Measurements from ENCODE around the gene MAD1L1. TPM values are rescaled to one million over a fixed set of nuclear protein-coding genes. Genes with fewer than 3 reads are reported as not detected.

MAD1L1 gene
- polyA plus RNA-seq, 2 donors, result 18.0 to 24.9 TPM

DNA sequence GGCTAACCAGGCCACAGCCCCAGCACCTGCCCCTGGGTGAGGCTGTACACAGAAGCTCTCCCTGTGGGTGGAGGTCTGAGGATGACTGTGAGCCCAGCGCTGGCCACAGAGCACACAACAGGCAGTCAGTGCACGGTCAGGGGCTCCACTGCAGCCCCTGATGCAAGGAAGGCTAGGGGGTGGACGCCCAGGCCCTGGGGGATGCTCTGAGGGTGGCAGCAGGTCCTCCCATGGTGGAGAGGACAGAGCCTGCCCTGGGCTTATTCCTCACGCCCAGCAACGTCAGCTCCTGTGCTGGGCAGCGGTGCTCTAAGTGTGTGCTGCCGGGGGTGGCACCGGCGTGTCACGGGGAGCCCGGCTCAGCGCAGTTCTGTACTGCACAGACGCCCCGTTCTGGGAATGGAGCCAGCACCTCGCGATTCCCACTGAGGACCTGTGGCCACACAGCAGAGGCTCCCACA lies 223.2 kb downstream of the MAD1L1 start:
- Histone ChIP-seq H3K36me3 (ENCODE audit: control insufficient read depth in 2 of 2, insufficient read depth in 2 of 2, low read length in 1 of 2) (peaks cover 0 to 17% of the 10 kb centered on the region in 2 donors), H3K27ac (ENCODE audit: low read depth in 2 of 2, low read length in 1 of 2) (no peak overlapping the region), H3K9me3 (ENCODE audit: control insufficient read depth in 2 of 2, insufficient read depth in 1 of 2, low read depth in 1 of 2, low read length in 1 of 2) (no peaks in the 10 kb centered on the region), H3K27me3 (ENCODE audit: control insufficient read depth in 1 of 2, insufficient read depth in 2 of 2, low read length in 2 of 2) (no peaks in the 10 kb centered on the region), H3K4me3 (ENCODE audit: low read depth in 1 of 2, low read length in 2 of 2) (no peak overlapping the region), H3K4me1 (ENCODE audit: control insufficient read depth in 2 of 2, insufficient read depth in 2 of 2, low read length in 1 of 2) (no peaks in the 10 kb centered on the region)
- 86 to 87% methylated on average over 13 to 16 of the region's 16 CpGs for WGBS, 2 donors

DNA sequence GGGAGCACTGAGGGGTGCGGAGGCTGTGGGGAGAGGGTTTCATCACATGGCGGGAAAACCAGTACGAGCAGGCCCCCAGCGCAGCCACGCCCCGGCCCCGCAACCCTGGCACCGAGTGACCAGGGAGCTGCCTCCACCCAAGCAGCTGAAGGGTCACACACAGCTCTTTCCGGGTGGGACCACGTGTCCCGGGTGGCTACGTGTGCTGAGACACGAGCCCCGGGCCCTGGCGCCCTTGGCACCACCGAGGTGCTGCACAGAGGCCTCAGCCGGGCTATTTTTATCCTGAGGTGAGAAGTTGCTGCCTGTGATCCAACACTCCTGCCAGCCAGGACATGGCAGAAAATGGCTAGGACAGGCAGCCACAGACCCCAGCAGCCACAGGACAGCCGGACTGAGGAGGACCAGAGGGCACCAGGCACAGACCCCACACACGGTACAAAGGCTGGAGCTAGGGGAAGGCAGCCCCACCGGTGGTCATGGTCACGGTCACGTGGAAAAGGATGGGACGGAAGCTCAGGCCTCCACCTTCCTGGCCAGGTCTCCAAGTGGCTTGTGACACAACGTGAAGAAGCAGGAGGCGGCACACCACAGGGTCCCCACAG lies 223.7 kb downstream of the MAD1L1 start:
- Histone ChIP-seq H3K4me1 (ENCODE audit: control insufficient read depth in 2 of 2, insufficient read depth in 2 of 2, low read length in 1 of 2) (no peaks in the 10 kb centered on the region), H3K4me3 (ENCODE audit: low read depth in 1 of 2, low read length in 2 of 2) (no peak overlapping the region), H3K36me3 (ENCODE audit: control insufficient read depth in 2 of 2, insufficient read depth in 2 of 2, low read length in 1 of 2) (peaks cover 0 to 18% of the 10 kb centered on the region in 2 donors), H3K9me3 (ENCODE audit: control insufficient read depth in 2 of 2, insufficient read depth in 1 of 2, low read depth in 1 of 2, low read length in 1 of 2) (peaks cover 0 to 1% of the 10 kb centered on the region in 2 donors), H3K27ac (ENCODE audit: low read depth in 2 of 2, low read length in 1 of 2) (no peak overlapping the region), H3K27me3 (ENCODE audit: control insufficient read depth in 1 of 2, insufficient read depth in 2 of 2, low read length in 2 of 2) (no peaks in the 10 kb centered on the region)
- 87 to 89% methylated on average over 25 of the region's 25 CpGs for WGBS, 2 donors

DNA sequence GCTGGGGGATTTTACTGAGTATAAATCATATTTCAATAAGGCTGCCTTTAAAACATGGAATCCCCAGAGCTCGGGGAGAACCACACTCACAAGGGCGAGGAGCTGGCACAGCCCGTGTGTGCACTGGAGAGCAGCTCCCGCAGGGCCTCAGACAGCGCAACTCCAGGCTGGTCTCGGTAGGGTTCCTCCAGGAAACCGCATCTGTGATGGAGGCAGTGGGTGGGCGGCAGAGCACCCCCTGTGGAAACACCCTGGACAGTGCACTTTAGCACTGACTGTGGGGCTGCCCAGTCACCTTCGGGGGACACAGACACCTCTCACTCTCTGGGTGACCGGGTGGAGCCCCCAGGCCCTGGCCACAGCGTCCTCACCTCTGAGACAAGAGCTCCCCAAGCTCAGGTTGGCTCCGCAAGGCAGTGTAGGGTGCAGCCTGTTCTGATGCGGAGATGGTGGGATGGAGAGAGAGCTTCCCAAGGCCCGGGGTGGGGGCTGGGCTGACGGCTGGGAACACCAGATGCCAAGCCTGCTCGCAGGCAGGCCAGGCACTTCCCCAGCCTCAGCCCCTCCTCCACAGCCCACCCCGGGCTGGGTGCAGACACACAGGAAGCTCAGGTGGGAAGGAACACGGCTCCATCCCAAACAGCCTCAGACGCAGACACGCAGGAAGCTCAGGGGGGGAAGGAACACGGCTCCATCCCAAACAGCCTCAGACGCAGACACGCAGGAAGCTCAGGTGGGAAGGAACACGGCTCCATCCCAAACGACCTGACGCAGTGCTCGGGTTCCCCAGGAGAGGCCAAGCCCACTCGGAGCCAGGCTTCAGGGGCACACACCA lies 224.4 kb downstream of the MAD1L1 start:
- H3K4me1 ChIP-seq (ENCODE audit: control insufficient read depth in 2 of 2, insufficient read depth in 2 of 2, low read length in 1 of 2), result no peaks in the 10 kb centered on the region
- WGBS, 2 donors, result 85 to 89% methylated on average over 28 of the region's 28 CpGs
- peaks cover 0 to 2% of the 10 kb centered on the region in 2 donors for H3K9me3 ChIP-seq (ENCODE audit: control insufficient read depth in 2 of 2, insufficient read depth in 1 of 2, low read depth in 1 of 2, low read length in 1 of 2)

GRCh38 chr7:2007551-2007950 lies 225.2 kb downstream of the MAD1L1 start:
- Histone ChIP-seq H3K4me1 (ENCODE audit: control insufficient read depth in 2 of 2, insufficient read depth in 2 of 2, low read length in 1 of 2) (no peaks in the 10 kb centered on the region), H3K27ac (ENCODE audit: low read depth in 2 of 2, low read length in 1 of 2) (no peak overlapping the region), H3K9me3 (ENCODE audit: control insufficient read depth in 2 of 2, insufficient read depth in 1 of 2, low read depth in 1 of 2, low read length in 1 of 2) (peaks cover 0 to 2% of the 10 kb centered on the region in 2 donors)

More for the DNA sequence above, 224.4 kb downstream of the MAD1L1 start:
- Histone ChIP-seq H3K27ac (ENCODE audit: low read depth in 2 of 2, low read length in 1 of 2) (no peak overlapping the region), H3K27me3 (ENCODE audit: control insufficient read depth in 1 of 2, insufficient read depth in 2 of 2, low read length in 2 of 2) (no peaks in the 10 kb centered on the region), H3K4me3 (ENCODE audit: low read depth in 1 of 2, low read length in 2 of 2) (no peak overlapping the region), H3K36me3 (ENCODE audit: control insufficient read depth in 2 of 2, insufficient read depth in 2 of 2, low read length in 1 of 2) (peaks cover 0 to 16% of the 10 kb centered on the region in 2 donors)

GRCh38 chr7:2006921-2007381 lies 225.8 kb downstream of the MAD1L1 start:
- no peaks in the 10 kb centered on the region for H3K27me3 ChIP-seq (ENCODE audit: control insufficient read depth in 1 of 2, insufficient read depth in 2 of 2, low read length in 2 of 2)
- no peak overlapping the region for H3K4me3 ChIP-seq (ENCODE audit: low read depth in 1 of 2, low read length in 2 of 2)
- no peak overlapping the region for H3K27ac ChIP-seq (ENCODE audit: low read depth in 2 of 2, low read length in 1 of 2)
- H3K4me1 ChIP-seq (ENCODE audit: control insufficient read depth in 2 of 2, insufficient read depth in 2 of 2, low read length in 1 of 2), result no peaks in the 10 kb centered on the region
- peaks cover 0 to 2% of the 10 kb centered on the region in 2 donors for H3K9me3 ChIP-seq (ENCODE audit: control insufficient read depth in 2 of 2, insufficient read depth in 1 of 2, low read depth in 1 of 2, low read length in 1 of 2)
- 89 to 93% methylated on average over 22 of the region's 22 CpGs for WGBS, 2 donors
- H3K36me3 ChIP-seq (ENCODE audit: control insufficient read depth in 2 of 2, insufficient read depth in 2 of 2, low read length in 1 of 2), result peaks cover 0 to 12% of the 10 kb centered on the region in 2 donors

More at GRCh38 chr7:2007551-2007950, 225.2 kb downstream of the MAD1L1 start:
- Histone ChIP-seq H3K36me3 (ENCODE audit: control insufficient read depth in 2 of 2, insufficient read depth in 2 of 2, low read length in 1 of 2) (peaks cover 0 to 12% of the 10 kb centered on the region in 2 donors), H3K4me3 (ENCODE audit: low read depth in 1 of 2, low read length in 2 of 2) (no peak overlapping the region), H3K27me3 (ENCODE audit: control insufficient read depth in 1 of 2, insufficient read depth in 2 of 2, low read length in 2 of 2) (no peaks in the 10 kb centered on the region)
- 93% methylated on average over 10 of the region's 10 CpGs for WGBS, 2 donors

- H3K27me3 ChIP-seq (ENCODE audit: control insufficient read depth in 1 of 2, insufficient read depth in 2 of 2, low read length in 2 of 2), result no peaks in the 10 kb centered on the region
- peaks cover 0 to 12% of the 10 kb centered on the region in 2 donors for H3K36me3 ChIP-seq (ENCODE audit: control insufficient read depth in 2 of 2, insufficient read depth in 2 of 2, low read length in 1 of 2)
- H3K4me3 ChIP-seq (ENCODE audit: low read depth in 1 of 2, low read length in 2 of 2), result no peak overlapping the region
- peaks cover 0 to 2% of the 10 kb centered on the region in 2 donors for H3K9me3 ChIP-seq (ENCODE audit: control insufficient read depth in 2 of 2, insufficient read depth in 1 of 2, low read depth in 1 of 2, low read length in 1 of 2)
- no peak overlapping the region for H3K27ac ChIP-seq (ENCODE audit: low read depth in 2 of 2, low read length in 1 of 2)
- 84 to 87% methylated on average over 20 of the region's 20 CpGs for WGBS, 2 donors
- no peaks in the 10 kb centered on the region for H3K4me1 ChIP-seq (ENCODE audit: control insufficient read depth in 2 of 2, insufficient read depth in 2 of 2, low read length in 1 of 2)
These were observed 226.4 kb downstream of the MAD1L1 start for GRCh38 chr7:2006231-2006771.

GRCh38 chr7:2005786-2006185 lies 227.0 kb downstream of the MAD1L1 start:
- 86 to 94% methylated on average over 10 of the region's 10 CpGs for WGBS, 2 donors
- H3K4me3 ChIP-seq (ENCODE audit: low read depth in 1 of 2, low read length in 2 of 2), result no peak overlapping the region
- H3K9me3 ChIP-seq (ENCODE audit: control insufficient read depth in 2 of 2, insufficient read depth in 1 of 2, low read depth in 1 of 2, low read length in 1 of 2), result peaks cover 0 to 2% of the 10 kb centered on the region in 2 donors
- no peaks in the 10 kb centered on the region for H3K4me1 ChIP-seq (ENCODE audit: control insufficient read depth in 2 of 2, insufficient read depth in 2 of 2, low read length in 1 of 2)
- peaks cover 0 to 12% of the 10 kb centered on the region in 2 donors for H3K36me3 ChIP-seq (ENCODE audit: control insufficient read depth in 2 of 2, insufficient read depth in 2 of 2, low read length in 1 of 2)
- no peaks in the 10 kb centered on the region for H3K27me3 ChIP-seq (ENCODE audit: control insufficient read depth in 1 of 2, insufficient read depth in 2 of 2, low read length in 2 of 2)
- H3K27ac ChIP-seq (ENCODE audit: low read depth in 2 of 2, low read length in 1 of 2), result no peak overlapping the region

DNA sequence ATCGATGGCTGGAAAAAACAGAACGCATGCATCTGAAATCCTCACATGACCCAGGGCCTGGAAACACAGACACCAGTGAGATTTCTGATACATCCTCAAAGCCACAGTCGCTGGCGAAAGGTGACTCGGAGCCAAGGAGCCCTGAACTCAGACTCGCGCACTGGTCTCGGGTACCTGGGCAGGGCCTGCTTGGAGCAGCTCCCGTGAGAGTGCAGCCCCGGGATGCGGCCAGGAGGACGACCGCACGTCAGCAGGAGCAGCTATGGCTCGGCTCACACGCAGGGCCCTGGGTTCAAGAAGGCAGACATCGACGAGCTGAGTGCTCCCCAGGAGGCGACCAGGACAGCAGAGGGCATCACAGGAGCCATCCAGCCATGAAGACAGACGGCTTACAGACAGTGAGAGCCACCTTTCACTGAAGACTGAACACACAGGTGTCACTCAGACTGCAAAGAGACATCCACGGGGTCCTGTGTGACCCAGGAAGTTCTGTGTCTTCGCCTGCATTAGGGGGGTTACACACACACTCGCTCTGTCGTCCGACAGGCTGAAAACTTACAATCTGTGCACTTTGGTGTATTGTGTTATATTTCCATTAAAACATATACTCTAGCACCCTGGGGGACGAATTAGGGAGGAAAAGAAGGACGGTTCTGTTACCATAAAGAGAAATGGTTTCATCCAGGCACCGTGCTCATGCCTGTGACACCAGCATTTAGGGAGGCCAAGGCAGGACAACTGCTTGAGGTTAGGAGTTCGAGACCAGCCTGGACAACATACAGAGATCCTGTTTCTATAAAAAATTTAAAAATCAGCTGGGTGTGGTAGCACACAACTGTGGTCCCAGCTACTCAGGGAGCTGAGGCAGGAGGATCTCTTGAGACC lies 227.7 kb downstream of the MAD1L1 start:
- no peaks in the 10 kb centered on the region for H3K4me1 ChIP-seq (ENCODE audit: control insufficient read depth in 2 of 2, insufficient read depth in 2 of 2, low read length in 1 of 2)
- 92% methylated on average over 29 of the region's 29 CpGs for WGBS, 2 donors
- no peak overlapping the region for H3K27ac ChIP-seq (ENCODE audit: low read depth in 2 of 2, low read length in 1 of 2)
- H3K4me3 ChIP-seq (ENCODE audit: low read depth in 1 of 2, low read length in 2 of 2), result no peak overlapping the region
- H3K9me3 ChIP-seq (ENCODE audit: control insufficient read depth in 2 of 2, insufficient read depth in 1 of 2, low read depth in 1 of 2, low read length in 1 of 2), result peaks cover 0 to 5% of the 10 kb centered on the region in 2 donors
- H3K36me3 ChIP-seq (ENCODE audit: control insufficient read depth in 2 of 2, insufficient read depth in 2 of 2, low read length in 1 of 2), result peaks cover 0 to 12% of the 10 kb centered on the region in 2 donors
- H3K27me3 ChIP-seq (ENCODE audit: control insufficient read depth in 1 of 2, insufficient read depth in 2 of 2, low read length in 2 of 2), result no peaks in the 10 kb centered on the region

All from esophagus (tissue), 2 donors.